Neutrophil (primary cell): ENCODE results near the gene SLC30A1.
"Not testable (repeated sequence)": the region's sequence is repeated elsewhere in the genome, so short reads cannot be mapped to it uniquely, and the experiment has no call there.

Source experiments
- H3K27ac ChIP-seq: fragments of 200-600 bp; sonication (generic); 2 replicates; pipeline ENCODE4 v1.5.1; 2016; ENCODE audit warnings: mild to moderate bottlenecking, moderate library complexity
- H3K27me3 ChIP-seq: fragments of 200-600 bp; sonication (generic); 2 replicates; pipeline ENCODE4 v1.6.0; 2016; ENCODE audit warnings: mild to moderate bottlenecking
- H3K36me3 ChIP-seq: fragments of 200-600 bp; sonication (generic); 2 replicates; pipeline ENCODE4 v1.5.1; 2017
- H3K4me1 ChIP-seq, 2 experiments: fragments of 200-600 bp in 1 of 2; sonication (generic) in 1 of 2; 1 replicate in 1 of 2; 2 replicates in 1 of 2; pipeline versions ENCODE4 v1.5.1 to v1.6.1; 2013 to 2016; ENCODE audit warnings: low read depth in 1 of 2, low read length in 1 of 2, mild to moderate bottlenecking in 1 of 2, moderate library complexity in 1 of 2; ENCODE audit not compliant: control insufficient read depth in 1 of 2, insufficient read depth in 1 of 2
- H3K4me3 ChIP-seq, 2 experiments: fragments of 200-600 bp in 1 of 2; sonication (generic) in 1 of 2; 1 replicate in 1 of 2; 2 replicates in 1 of 2; pipeline ENCODE4 v1.5.1; 2013 to 2016; ENCODE audit warnings: low read depth in 1 of 2, low read length in 1 of 2, mild to moderate bottlenecking in 1 of 2, moderate library complexity in 1 of 2
- H3K9me3 ChIP-seq: fragments of 200-600 bp; sonication (generic); 2 replicates; pipeline ENCODE4 v1.5.1; 2016
- CTCF ChIP-seq: fragments of 200-600 bp; sonication (generic); IDR thresholded peaks from 2 replicates; pipeline ENCODE4 v1.5.1; 2016; ENCODE audit warnings: antibody characterized with exemption

SLC30A1 gene

GRCh38 chr1:211547710-211548109 is 31.3 kb downstream of the SLC30A1 start:
- Histone ChIP-seq H3K27ac (no peak overlapping the region), H3K4me1 (peaks cover 8 to 13% of the 10 kb centered on the region in 2 experiments), H3K9me3 (no peaks in the 10 kb centered on the region), H3K36me3 (no peaks in the 10 kb centered on the region), H3K4me3 (no peak overlapping the region), H3K27me3 (peaks cover 8% of the 10 kb centered on the region)
- no peak for TF ChIP-seq CTCF

- Histone ChIP-seq H3K9me3 (no peaks in the 10 kb centered on the region), H3K27me3 (no peaks in the 10 kb centered on the region), H3K27ac (no peak overlapping the region), H3K36me3 (no peaks in the 10 kb centered on the region), H3K4me1 (peaks cover 5 to 10% of the 10 kb centered on the region in 2 experiments), H3K4me3 (no peak overlapping the region)
- TF ChIP-seq CTCF: no peak
These were observed 32.4 kb downstream of the SLC30A1 start for GRCh38 chr1:211546543-211546942.

GRCh38 chr1:211543025-211543424 is 35.9 kb downstream of the SLC30A1 start:
- peaks cover 5 to 8% of the 10 kb centered on the region in 2 experiments for H3K4me1 ChIP-seq
- no peaks in the 10 kb centered on the region for H3K36me3 ChIP-seq
- H3K9me3 ChIP-seq: no peaks in the 10 kb centered on the region
- TF ChIP-seq CTCF: no peak
- no peak overlapping the region for H3K4me3 ChIP-seq
- H3K27ac ChIP-seq: no peak overlapping the region
- H3K27me3 ChIP-seq: no peaks in the 10 kb centered on the region

- no peak for TF ChIP-seq CTCF
- no peak overlapping the region for H3K27ac ChIP-seq
- H3K4me1 ChIP-seq: peaks cover 5 to 8% of the 10 kb centered on the region in 2 experiments
- no peaks in the 10 kb centered on the region for H3K9me3 ChIP-seq
- no peaks in the 10 kb centered on the region for H3K27me3 ChIP-seq
- no peaks in the 10 kb centered on the region for H3K36me3 ChIP-seq
- no peak overlapping the region for H3K4me3 ChIP-seq
These were observed 37.1 kb downstream of the SLC30A1 start for GRCh38 chr1:211541720-211542477.

GRCh38 chr1:211541278-211541677 is 37.7 kb downstream of the SLC30A1 start:
- Histone ChIP-seq H3K36me3 (no peaks in the 10 kb centered on the region), H3K9me3 (no peaks in the 10 kb centered on the region), H3K4me3 (no peak overlapping the region), H3K27me3 (no peaks in the 10 kb centered on the region), H3K27ac (no peak overlapping the region), H3K4me1 (peaks cover 5 to 8% of the 10 kb centered on the region in 2 experiments)
- TF ChIP-seq CTCF: no peak

GRCh38 chr1:211540824-211541223 is 38.1 kb downstream of the SLC30A1 start:
- H3K27me3 ChIP-seq, H3K36me3 ChIP-seq, H3K4me3 ChIP-seq, H3K27ac ChIP-seq, H3K9me3 ChIP-seq, H3K4me1 ChIP-seq: not testable (repeated sequence)
